ENCODE measurements around the gene DHCR24.
"Not testable (repeated sequence)": the region's sequence is repeated elsewhere in the genome, so short reads cannot be mapped to it uniquely, and the experiment has no call there.

Gene DHCR24

DNA sequence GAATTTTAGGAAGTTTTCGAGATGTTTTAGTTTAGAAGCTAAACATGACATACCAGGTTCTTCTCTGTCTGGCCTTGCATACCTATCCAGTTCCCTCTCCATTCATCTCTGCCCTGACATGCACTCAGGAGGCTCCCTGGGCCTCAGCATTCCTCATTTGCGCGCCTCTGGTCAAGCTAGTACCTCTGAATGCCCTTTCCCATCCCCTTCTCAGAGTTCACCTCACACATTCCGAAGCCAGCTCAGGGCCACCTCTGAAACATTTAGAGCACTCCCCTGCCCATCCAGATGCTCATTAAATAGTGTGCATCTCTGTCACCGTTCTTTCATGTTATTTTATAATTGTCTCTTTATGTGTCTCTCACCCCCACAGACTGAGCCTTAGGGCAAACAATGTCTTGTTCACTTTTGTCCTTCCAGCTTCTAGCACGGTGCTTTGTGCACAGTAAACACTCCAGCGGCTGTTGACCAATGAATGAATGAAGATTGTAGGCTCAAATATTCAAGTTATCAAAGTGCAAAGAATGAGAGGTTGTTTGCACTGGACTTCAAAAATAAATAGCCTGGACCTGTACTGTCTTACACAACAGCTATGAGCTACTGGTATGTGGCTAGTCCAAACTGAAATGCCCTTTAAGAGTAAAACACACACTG, 1.2 kb upstream of the DHCR24 start:
- no peak for DNase-seq (ENCODE audit: low read depth, low spot score)

- DNase-seq (ENCODE audit: low read depth, low spot score): no peak
Measured at GRCh38 chr1:54887665-54888071, 673 bp upstream of the DHCR24 start.

- no peak for DNase-seq (ENCODE audit: low read depth, low spot score)
Measured at GRCh38 chr1:54885807-54886723, 930 bp downstream of the DHCR24 start.

DNA sequence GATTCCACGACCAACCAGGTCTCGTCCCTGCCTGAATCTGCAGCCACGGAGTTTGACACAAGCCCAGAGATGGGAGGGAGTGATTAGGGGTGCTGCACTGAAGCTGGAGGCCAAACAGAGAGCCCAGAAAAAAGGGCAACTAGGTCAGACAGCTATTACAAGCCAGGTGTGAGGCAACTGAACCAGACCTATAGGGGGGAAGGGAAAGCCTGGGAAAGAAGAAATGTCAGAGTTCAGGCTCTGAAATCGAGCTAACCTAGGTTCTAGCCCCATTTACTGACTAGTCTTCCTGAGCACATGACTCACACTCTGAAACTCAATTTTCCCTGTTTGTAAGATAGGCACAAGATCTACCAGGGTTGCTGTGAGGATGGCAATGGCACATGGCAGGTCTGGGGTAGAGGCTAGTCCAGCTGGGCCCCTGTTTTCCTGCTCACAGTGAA, 1.7 kb downstream of the DHCR24 start:
- no peak for DNase-seq (ENCODE audit: low read depth, low spot score)

DNA sequence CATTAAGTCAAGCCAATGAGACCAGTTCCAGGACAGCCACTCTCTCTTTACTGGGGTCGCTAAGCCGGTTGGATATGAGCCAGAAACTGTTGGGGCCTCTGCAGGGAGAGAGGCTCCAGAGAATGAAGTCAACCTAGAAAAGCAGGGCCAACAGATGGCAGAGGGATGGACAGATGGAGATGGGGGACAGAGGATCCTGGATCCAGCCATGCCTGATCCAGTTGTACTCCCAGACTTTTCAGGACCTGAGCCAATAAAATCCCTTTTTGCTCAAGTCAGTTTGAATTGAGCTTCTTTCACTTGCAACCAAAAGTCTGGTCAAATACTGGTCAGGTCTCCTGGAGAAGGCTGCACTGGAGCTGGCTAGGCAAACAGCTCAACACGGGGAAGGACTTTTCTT, 2.2 kb downstream of the DHCR24 start:
- no peak for DNase-seq (ENCODE audit: low read depth, low spot score)

DNA sequence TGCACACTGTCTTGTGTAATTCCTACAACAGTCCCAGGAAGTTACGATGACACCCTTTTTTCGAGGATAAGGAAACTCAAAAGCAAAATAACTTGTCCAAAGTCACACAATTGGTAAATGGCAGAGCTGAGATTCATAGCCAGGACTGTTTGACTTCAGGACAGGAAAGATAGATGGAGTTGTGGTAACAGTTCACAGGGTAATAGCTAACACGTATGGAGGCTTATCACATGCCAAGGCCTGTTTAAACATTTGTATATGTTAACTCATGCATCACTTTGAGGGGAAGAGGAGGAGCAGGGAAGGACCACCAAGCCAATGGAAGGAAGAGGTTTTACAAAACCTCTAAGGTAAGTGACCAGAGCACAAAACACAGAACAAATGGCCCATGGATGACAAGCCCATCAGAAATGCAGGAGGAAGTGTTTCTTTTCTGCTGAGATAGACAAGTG, 2.8 kb downstream of the DHCR24 start:
- no peak for DNase-seq (ENCODE audit: low read depth, low spot score)

DNA sequence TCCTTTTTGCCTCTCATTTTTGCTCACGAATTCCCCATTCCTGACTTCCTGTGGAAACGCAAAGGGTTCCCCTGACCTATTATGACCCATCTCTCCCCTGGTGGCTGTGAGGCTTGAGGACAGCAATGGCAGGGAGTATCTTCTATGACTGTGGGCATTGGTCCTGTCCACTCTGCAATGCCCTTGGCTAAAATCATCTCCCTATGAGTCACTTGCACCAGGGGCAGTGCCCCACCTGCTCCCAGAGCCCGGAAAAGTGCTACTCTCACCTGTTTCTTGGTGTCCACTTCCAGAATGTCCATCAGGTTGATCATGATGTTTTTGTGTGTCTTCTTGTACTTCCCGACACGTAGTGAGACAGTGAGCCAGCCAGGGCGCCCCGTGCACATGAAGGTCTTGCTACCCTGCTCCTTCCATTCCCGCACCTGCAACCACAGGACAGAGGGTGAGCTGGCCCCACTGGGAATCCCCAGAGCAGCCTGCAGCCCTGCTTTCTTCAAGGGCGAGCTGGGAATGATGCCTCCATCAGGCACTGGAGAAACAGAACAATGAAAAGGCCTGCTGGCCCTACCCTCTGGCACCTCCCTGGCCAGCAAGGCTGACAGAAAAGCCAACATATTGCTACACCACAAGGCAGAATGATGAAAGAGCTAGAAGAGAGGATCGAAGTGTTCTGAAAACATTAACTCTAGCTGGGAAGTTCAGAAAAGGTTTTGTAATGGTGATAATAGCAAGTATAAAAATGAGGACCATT, 3.5 kb downstream of the DHCR24 start:
- DNase-seq (ENCODE audit: low read depth, low spot score): no peak

GRCh38 chr1:54882519-54882918, 4.5 kb downstream of the DHCR24 start:
- DNase-seq (ENCODE audit: low read depth, low spot score): no peak

DNA sequence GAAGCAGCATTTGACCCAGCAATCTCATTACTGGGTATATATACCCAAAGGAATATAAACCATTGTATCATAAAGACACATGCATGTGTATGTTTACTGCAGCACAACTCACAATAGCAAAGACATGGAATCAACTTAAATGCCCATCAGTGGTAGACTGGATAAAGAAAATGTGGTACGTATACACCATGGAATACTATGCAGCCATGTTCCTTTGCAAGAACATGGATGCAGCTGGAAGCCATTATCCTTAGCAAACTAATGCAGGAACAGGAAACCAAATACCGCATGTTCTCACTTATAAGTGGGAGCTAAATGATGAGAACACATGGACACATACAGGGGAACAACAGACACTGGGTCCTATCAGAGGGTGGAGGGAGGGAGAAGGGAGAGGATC, 5.4 kb downstream of the DHCR24 start:
- not testable (repeated sequence) for DNase-seq (ENCODE audit: low read depth, low spot score)

DNA sequence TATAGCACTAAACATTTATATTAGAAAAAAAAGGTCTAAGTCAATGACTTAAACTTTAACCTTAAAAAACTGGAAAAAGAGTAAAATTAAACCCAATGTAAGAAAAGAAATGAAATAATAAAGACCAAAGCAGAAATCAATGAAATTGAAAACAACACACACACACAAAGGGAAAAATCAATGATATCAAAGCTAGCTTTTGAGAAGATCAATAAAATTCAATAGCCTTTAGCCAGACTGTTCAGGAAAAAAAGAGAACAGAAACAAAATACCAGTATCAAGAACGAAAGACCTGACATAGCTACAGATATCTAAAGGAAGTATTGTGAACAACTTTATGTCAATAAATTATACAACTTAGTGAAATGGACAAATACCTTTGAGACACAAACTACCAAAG, 7.1 kb downstream of the DHCR24 start:
- no peak for DNase-seq (ENCODE audit: low read depth, low spot score)

DNA sequence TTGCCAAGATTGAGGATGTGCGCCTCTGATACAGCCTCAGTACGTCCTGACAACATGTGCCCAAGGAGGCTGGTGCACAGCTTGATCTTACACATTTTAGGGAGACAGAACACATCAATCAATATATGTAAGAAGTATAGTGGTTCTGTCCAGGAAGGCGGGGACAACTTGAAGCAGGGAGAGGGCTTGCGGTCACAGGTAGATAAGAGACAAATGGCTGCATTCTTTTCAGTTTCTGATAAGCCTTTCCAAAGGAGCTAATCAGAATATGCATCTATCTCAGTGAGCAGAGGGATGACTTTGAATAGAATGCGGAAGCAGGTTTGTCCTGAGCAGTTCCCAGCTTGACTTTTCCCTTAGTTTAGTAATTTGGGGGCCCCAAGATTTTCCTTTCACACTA, 10.2 kb downstream of the DHCR24 start:
- no peak for DNase-seq (ENCODE audit: low read depth, low spot score)

GRCh38 chr1:54875000-54875399, 12.0 kb downstream of the DHCR24 start:
- no peak for DNase-seq (ENCODE audit: low read depth, low spot score)

DNA sequence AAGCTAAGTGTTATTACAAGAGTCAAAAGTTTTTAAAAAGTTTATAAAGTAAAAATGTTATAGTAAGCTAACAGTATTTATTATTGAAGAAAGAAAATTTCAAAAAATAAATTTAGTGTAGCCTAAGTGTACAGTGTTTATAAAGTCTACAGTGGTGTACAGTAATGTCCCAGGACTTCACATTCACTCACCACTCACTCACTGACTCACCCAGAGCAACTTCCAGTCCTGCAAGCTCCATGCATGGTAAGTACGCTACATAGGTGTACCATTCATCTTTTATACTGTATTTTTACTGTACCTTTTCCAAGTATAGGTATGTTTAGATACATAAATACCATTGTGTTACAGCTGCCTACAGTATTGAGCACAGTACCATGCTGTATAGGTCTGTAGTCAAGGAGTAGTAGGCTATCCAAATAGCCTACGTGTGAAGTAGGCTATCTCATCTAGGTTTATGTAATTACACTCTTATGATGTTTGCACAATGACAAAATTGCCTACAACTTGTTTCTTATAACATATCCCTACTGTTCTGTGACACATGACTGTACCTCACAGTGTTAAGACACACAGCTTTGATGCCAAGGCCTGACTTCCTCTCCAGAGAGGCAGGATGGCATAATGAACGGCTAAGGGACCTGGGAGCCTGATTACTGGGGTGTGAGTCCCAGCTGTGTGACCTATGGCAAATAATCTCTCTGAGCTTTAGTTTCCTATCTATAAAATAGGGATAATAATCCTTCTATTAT, 12.7 kb downstream of the DHCR24 start:
- DNase-seq (ENCODE audit: low read depth, low spot score): no peak

DNA sequence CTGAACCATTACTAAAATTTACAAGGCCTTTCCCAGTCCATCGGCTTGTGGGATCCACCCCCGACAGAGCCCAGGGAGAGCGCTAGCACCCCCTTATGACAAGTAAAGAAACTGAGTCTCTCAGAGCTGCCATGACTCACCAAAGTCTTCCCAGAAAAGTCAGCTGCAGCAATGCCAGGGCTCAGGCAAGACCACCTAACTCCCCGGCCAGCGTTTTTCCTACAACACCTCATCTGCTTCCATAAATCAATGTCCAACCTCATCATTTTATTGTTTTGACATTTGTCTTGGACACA, 15.0 kb downstream of the DHCR24 start:
- DNase-seq (ENCODE audit: low read depth, low spot score): no peak

DNA sequence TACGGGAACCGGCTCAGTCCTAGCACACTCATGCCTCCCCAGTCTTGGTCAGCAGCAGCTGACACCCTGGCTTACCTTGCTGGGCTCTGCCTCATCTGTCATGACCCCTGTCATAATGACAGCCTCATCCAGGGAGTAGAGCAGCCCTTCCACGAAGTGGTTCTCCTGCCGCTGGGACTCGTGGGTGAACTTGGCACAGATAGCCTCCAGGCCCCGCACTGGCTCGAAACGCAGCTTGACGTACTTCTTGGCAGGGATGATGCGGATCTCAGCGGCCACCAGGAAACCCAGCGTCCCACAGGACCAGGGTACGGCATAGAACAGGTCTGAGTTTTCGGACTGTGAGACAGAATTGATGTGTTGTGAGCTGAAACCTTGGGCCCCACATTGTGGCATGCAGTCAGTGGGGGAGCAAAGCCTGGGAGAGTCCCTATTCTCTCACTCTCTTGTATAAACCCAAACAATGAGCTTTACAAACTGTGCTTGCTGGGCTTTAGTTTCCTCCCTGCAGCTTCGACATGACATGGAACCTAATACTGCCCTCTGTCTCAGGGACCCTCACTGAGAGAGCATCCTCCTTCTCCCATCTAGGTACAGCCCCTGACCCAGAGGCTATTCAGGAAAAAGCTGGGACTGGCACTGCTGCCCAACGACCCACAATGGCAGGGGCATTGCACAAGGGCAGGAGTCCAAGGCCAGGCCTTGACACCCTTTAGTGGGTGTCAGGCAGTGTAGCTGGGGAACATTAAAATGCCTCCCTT, 15.5 kb downstream of the DHCR24 start:
- no peak for DNase-seq (ENCODE audit: low read depth, low spot score)

DNA sequence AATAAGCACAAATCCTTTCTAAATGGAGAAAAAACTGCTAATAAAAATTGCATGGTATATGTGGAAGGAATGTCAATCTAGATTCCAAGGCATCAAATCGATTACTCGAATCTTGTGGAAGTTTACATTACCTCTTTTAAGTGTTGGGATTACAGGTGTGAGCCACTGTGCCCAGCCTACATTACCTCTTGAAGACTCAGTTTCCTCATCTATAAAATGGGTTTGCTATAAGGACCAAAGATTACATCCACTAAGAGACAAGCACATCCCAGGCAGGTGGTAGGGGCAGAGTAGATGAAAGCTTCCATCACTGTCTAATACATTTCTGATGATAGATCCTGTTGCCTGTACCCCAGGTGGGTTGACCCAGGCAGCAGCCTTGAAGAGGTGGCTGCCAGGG, 16.1 kb downstream of the DHCR24 start:
- no peak for DNase-seq (ENCODE audit: low read depth, low spot score)

DNA sequence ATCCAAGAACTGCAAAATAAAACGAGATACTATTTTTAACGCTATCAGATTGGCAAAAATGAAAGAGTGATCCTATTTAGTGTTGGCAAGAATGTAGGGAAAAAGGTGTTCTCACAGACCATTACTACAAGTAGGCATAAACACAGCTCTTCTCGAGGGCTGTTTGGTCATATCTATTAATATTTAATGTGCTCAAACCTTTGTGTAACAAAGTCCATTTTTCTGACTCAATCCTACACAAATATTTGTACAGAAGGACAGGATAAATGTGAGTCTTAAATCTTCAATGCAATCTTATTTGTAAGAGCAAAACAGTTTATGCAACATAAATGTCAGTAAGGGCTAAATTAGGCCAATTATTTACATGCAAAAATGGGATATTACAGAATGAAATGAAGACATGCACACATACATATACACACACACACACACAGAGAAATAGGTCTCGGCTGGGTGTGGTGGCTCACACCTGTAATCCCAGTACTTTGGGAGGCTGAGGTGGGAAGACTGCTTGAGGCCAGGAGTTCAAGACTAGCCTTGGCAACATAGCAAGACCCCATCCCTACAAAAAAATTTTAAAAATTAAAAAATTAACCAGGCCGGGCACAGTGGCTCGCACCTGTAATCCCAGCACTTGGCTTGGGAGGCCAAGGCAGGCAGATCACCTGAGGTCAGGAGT, 17.7 kb downstream of the DHCR24 start:
- no peak for DNase-seq (ENCODE audit: low read depth, low spot score)

DNA sequence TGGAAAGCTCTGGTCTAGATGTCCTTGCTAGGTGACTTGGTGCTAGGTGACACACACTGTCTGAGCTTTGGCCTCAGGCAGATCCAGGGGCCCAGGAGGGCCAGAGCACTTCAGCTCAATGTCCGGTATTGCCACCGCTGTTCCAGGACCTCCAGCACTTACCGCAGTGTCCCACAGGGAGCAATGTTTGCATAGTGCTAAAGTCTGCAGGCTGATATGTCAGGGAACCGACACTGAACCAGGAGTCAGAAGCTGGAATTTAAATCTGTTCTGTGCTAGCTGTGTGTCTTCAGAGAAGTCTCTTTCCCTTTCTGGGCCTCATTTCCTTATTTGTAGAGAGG, 19.3 kb downstream of the DHCR24 start:
- no peak for DNase-seq (ENCODE audit: low read depth, low spot score)

DNA sequence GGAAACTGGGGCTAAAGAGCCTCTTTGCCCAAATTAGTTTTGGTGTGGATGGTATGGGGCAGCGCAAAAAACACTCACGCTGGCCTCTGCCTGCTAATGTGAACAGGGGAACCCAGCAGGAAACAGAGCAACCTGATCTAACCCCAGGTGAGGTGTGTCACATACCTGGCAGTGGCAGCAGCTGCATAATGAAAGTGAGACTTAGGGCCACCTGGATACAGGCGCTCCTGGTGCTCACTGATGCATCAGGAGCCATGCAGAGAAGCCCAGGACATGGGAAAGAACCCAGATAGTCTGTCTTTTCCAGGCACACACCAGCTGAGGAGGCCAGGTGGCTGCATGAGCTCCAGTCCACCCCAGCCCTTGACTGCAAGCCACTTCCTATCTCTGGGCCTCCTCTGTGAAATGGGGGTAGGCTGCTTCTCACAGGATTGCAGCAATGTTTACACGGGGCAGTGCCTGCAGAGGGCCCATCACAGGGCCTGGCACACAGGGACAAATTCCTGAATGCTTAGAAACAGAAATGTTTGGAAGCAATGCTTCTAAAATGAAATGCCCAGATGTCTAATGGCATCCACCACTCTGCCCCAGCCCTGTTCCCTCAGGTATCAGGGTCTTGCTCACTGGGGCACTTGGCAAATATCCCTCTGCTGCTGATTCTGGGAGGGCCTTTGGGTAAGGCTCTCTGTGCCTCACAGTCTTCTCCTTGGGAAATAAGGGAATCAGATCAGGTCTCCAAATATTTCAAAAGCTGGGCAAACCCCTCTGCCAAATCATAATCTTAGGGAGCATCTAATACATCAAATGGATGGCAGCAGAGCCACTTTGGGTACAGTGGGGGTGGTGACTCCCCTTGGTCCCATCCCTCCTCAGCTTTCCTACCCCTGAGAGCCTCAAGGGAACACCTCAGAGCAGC, 19.9 kb downstream of the DHCR24 start:
- DNase-seq (ENCODE audit: low read depth, low spot score): no peak
